NCI-H748 treated with DMSO at 0.1 percent for 48 hours (cell line): Measurements from ENCODE around the gene SUCLG2.

Source experiments
- DNase-seq: peaks from one replicate; lab custom pipeline; 2025; lab: John Stamatoyannopoulos, UW

Gene SUCLG2

DNA sequence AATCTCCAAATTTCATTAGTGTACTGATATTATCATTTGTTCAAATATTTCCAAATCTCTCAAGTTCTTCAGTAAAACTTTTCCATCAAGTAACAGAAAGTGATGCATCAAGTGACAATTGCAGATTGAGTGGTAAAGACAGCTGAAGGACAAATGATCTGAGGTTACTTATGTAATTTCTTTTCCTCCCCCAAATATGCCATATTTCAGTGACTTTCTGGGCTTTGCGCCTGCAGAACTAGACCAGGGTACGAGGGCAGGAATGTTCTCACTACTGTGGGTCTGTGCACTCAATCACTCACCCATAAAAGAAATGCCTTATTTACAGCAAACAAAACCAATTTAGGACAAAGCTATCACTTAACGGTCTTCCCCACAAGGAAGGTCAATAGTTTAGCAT, 4.7 kb downstream of the SUCLG2 start:
- no peak for DNase-seq

- DNase-seq, result no peak
These were observed 5.7 kb downstream of the SUCLG2 start for GRCh38 chr3:67648701-67649100.

GRCh38 chr3:67648229-67648628, 6.2 kb downstream of the SUCLG2 start:
- no peak for DNase-seq

- no peak for DNase-seq
These were observed 7.0 kb downstream of the SUCLG2 start for GRCh38 chr3:67647390-67647878.

DNA sequence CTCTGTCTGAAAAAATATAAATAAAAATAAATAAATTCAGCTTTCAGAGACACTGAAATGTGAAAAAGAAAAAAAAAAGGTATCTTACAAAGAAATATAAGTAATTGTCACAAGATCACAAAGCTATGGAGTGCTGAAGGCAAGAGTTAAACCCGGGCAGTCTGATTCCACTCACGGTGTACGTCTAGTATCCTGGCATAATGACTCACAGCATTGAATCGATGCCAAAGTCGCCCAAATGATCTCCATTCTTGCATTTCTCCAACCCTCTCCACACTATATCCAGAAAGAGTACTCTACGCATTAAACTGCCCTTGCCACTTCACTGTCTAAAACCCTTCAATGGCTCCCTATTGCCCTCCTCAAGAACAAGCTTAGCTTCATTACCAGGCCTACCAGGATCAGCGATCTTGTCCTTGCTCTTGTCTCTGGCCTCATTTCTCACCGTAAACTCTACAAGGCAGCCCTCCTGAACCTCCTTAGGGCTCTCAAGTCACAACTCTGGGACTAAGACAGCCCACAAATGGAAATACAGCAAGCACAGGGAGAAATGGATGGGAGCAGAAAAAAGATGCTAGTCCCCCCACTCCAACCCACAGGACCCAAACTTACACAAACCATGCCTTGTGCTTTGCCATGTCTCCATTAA, 7.7 kb downstream of the SUCLG2 start:
- no peak for DNase-seq

DNA sequence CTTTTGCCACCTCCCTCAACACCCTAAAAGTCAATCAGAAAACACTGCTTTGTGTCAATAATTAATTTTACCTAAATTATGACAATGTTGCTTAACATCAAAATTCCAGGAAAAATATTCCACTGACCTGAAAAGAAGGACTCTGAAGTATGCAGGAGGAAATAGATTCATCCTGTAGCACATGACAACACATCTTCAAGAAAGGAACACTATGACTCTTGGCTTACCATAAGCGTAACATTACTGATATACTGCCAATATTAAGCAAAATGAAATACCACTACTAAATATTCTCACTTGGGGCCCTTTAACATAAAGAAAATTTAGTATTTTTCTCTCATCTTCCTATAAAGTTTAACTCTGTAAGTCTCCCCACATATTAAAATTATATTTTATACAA, 9.6 kb downstream of the SUCLG2 start:
- no peak for DNase-seq

DNA sequence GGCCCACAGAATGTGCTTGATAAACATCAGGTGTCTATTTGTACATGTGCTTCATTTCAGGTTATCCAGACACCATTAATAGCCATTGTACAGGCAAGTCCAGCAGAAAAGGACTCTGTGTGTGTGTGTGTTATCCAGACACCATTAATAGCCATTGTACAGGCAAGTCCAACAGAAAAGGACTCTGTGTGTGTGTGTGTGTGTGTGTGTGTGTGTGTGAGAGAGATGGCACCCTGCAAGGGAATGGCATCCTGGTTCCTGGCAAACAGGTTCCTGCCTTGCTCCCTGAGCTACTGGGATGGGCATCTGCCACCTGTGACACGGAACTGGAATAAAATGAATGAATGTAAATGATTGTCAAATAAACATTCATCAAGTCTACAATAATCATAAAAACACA, 11.7 kb downstream of the SUCLG2 start:
- DNase-seq, result no peak

GRCh38 chr3:67642190-67642589, 12.2 kb downstream of the SUCLG2 start:
- no peak for DNase-seq

- DNase-seq, result no peak
These were observed 13.0 kb downstream of the SUCLG2 start for GRCh38 chr3:67641451-67641850.

- DNase-seq, result no peak
These were observed 14.3 kb downstream of the SUCLG2 start for GRCh38 chr3:67640023-67640660.

DNA sequence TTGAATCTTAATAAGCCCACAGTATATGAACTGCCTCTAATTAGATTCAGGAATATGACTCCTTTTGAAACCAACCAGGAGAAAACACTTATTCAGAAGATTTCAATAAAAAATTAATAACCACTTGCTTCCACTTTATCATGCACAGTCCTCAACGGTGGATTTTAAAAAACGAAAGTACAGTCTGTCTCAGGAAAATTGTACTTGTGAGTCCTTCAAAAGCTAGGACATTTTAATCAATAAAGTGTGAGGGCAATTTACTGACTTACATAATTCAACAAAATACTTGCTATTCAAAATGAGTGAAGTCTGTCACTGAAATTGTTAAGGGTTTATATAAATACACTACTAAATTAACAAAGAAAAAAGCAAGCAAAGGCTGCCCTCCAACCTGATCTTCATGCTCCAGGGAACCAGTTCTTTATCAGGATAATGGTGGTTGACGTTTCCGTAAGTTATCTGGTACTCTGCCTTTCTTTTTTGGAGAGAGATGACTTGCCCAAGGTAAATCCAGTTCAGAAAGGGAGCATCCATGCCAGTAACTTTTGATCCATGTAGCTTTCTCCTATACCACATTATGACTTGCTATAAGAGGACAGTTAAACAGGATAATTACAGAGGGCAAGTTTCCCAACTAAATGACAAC, 17.0 kb downstream of the SUCLG2 start:
- no peak for DNase-seq

GRCh38 chr3:67635806-67636205, 18.6 kb downstream of the SUCLG2 start:
- DNase-seq, result no peak

DNA sequence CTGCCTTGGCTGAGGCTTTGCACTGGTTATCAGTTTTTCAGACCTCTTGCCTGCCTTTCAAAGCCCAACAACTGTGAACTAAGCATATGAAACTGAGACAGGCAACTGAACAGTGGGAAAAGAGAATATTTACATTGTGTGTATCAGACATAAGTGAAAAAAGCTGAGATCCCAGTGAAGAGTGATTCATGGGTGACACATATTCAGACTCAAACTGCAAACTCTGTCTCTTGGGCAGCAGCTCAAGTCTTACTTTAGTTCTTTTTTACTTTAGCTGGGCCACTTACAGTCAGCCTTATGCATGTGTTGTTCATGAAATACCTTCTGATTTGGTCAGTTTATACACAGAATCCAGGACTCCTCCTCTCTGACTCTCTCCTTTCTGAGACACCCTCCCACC, 19.2 kb downstream of the SUCLG2 start:
- DNase-seq, result no peak

- no peak for DNase-seq
These were observed 23.6 kb downstream of the SUCLG2 start for GRCh38 chr3:67630666-67631362.

DNA sequence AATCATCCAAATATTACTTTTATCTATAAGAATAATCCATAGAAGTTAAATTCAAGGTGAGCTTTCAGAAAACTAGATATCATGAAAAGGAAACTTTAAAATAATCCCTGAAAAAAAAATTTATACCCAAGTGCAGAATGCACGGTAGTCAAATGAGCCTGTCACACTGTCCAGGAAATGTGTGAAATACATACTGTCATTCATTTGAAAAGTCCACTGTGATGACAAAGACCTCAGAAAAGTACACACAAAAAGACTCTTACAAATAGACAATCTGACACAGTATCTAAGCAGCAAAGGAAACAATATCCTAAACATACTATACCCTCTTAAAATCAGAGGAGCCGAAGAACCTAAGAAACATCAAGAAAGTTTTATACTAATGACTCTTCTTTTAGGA, 29.7 kb downstream of the SUCLG2 start:
- DNase-seq, result no peak

GRCh38 chr3:67624078-67624477, 30.3 kb downstream of the SUCLG2 start:
- no peak for DNase-seq

- DNase-seq, result no peak
These were observed 31.8 kb downstream of the SUCLG2 start for GRCh38 chr3:67622652-67623051.

DNA sequence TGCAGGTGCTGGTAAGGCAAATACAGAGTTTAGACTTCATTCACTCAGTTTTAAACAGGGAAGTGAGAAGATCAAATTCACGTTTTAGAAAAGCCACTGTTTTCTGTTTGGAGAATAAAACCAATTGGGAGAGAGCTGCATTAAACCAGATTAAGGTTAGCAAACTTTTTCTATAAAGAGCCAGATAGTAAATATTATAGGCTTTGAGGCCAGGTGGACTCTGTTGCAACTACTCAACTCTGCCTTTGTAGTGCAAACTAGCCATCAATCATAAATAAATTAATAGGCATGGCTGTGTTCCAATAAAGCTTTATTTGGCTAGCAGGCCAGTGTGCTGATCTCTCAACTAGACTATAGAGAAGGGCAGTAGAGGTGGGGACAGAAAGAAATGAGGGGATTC, 33.5 kb downstream of the SUCLG2 start:
- no peak for DNase-seq

DNA sequence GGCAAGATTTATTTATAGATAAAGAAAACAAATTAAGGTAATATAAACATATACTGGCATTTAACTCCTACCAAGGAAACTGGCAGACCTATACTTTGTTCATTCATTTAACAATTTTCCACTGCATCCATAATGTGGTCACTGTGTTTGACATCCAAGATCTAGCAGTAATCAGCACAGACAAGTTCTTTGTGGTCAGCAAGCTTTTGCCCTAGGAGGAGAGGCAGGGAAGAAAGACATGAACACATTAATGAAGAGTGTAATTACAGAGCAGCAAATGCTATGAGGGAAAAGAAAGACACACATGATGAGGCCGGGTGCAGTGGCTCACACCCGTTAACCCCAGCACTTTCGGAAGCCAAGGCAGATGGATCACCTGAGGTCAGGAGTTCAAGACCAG, 34.4 kb downstream of the SUCLG2 start:
- no peak for DNase-seq

DNA sequence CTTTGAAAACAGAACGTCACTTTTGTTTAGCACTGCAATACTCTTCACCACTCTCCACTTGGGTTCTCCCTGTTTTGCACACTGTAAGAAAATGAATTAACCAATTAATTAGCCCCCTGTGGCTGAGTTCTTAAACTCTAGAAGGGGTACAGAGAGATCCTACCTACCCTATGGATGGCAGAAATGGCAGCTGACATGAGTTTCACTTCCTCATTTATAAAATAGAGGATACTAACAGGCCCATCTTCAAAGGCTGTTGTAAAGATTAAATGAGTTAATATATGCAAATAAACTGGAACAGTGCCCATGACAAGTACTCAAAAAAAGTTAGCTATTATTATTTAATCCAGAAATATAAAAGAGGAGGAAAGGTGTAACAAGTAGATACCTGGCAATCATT, 36.9 kb downstream of the SUCLG2 start:
- no peak for DNase-seq

GRCh38 chr3:67616046-67616445, 38.4 kb downstream of the SUCLG2 start:
- DNase-seq, result no peak

GRCh38 chr3:67614195-67614594, 40.2 kb downstream of the SUCLG2 start:
- no peak for DNase-seq

- no peak for DNase-seq
These were observed 44.0 kb downstream of the SUCLG2 start for GRCh38 chr3:67610458-67610857.
